Uterus (tissue), 4 donors: ENCODE results near the gene HNRNPC. TPM values are rescaled to one million over a fixed set of nuclear protein-coding genes. Genes with fewer than 3 reads are reported as not detected.

Experiments used
- DNase-seq, 2 donors: peaks; one replicate each; pipeline ENCODE4 v3.0.0-alpha.2; 2019 to 2020
- H3K27ac ChIP-seq, 2 donors: fragments of 200-600 bp; sonication (generic); 1 replicate in 1 of 2; 2 replicates in 1 of 2; pipeline ENCODE4 v1.5.1; 2016 to 2018
- H3K27me3 ChIP-seq, 2 donors: fragments of 200-600 bp; sonication (generic); one replicate each; pipeline ENCODE4 v1.5.1; 2018 to 2019; ENCODE audit warnings: control low read depth in 1 of 2
- H3K36me3 ChIP-seq, 2 donors: fragments of 200-600 bp; sonication (generic); one replicate each; pipeline ENCODE4 v1.5.1; 2019; ENCODE audit warnings: control low read depth in 1 of 2
- H3K4me1 ChIP-seq, 2 donors: fragments of 200-600 bp; sonication (generic); one replicate each; pipeline ENCODE4 v1.5.1; 2018 to 2019; ENCODE audit warnings: control low read depth in 1 of 2
- H3K4me3 ChIP-seq, 2 donors: fragments of 200-600 bp; sonication (generic); 1 replicate in 1 of 2; 2 replicates in 1 of 2; pipeline ENCODE4 v1.5.1; 2018 to 2019; ENCODE audit warnings: mild to moderate bottlenecking in 1 of 2
- H3K9me3 ChIP-seq, 2 donors: fragments of 200-600 bp; sonication (generic); one replicate each; pipeline ENCODE4 v1.5.1; 2019; ENCODE audit warnings: control low read depth in 1 of 2
- POLR2A ChIP-seq, 2 donors: fragments of 450-650 bp; IDR thresholded peaks; one replicate each; pipeline ENCODE4 v1.6.1; 2016; ENCODE audit warnings: antibody characterized with exemption in 2 of 2, mild to moderate bottlenecking in 1 of 2, moderate library complexity in 1 of 2
- intact Hi-C: fragments of 100-400 bp; cut with DNase I; formaldehyde crosslinking; loops from one replicate; pipeline ENCODE4 v1.15.1; 2023; ENCODE audit warnings: low total_unique reads
- total RNA-seq, 4 donors: library from RNA; depleted of rRNA in 3 of 4; stranded (reverse); fragments of >200 nt in 3 of 4; gene quantifications; one replicate each; pipeline versions ENCODE4 v1.1.0 to v1.2.4, GENCODE V29; 2014 to 2023
- TF ChIP-seq, protein P1 (sequence below), 4 experiments: fragments of 200-600 bp in 2 of 4; fragments of 450-650 bp in 2 of 4; sonication (generic) in 2 of 4; IDR thresholded peaks; one replicate each; pipeline ENCODE4 v1.5.1; 2016 to 2019; ENCODE audit warnings: antibody characterized with exemption in 4 of 4, mild to moderate bottlenecking in 2 of 4, moderate library complexity in 1 of 4
- donor health status: DM: yes; HTN: yes; CAD: no.

HNRNPC gene
- total RNA-seq, 4 donors from 2014 or later = 378 to 599 (median 531) TPM

DNA sequence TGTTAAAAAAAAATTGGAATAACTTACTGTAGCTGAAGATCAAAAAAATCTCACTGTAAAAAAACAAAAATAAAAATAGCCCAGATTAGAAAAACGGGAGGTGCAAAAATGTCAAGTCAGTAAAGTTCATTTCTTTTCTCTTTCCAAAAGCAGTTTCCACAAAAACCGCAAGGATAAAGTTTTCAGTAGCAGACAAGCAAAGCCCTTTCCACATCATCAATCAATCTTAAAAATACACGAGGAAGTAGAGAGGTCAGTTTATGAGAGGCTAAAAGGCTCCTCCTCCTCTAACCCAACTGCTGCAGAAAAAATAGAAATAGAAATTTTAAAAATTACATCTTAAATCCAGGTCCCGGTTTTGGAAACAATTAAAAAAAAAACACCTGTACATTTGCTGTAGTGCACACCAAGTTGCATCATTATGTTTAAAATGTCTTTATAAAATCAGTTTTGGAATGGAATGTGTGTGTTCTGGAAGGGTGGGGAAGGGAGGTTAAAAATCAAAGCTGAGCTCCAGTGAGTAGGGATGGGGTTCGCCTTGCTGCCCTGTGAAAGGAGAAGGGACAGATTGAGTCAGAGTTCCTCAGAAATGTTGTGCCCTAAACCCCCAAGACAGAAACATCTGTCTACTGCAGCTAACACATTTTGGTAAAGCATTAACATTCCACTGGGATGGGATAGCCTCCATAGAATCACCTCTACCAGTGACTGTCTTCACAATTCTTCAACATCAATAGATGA, 5.8 kb downstream of the HNRNPC start:
- intact Hi-C loops = no loop called here
- no peaks in the 10 kb centered on the region for H3K36me3 ChIP-seq
- no peaks in the 10 kb centered on the region for H3K27me3 ChIP-seq
- no peaks in the 10 kb centered on the region for H3K9me3 ChIP-seq
- H3K27ac ChIP-seq = no peak overlapping the region
- H3K4me3 ChIP-seq = no peak overlapping the region
- H3K4me1 ChIP-seq = peaks cover 5 to 15% of the 10 kb centered on the region in 2 donors
- DNase-seq = no peak
- TF ChIP-seq POLR2A (IDR thresholded peaks at IDR 0.05) = no peak
- TF ChIP-seq, protein P1, sequence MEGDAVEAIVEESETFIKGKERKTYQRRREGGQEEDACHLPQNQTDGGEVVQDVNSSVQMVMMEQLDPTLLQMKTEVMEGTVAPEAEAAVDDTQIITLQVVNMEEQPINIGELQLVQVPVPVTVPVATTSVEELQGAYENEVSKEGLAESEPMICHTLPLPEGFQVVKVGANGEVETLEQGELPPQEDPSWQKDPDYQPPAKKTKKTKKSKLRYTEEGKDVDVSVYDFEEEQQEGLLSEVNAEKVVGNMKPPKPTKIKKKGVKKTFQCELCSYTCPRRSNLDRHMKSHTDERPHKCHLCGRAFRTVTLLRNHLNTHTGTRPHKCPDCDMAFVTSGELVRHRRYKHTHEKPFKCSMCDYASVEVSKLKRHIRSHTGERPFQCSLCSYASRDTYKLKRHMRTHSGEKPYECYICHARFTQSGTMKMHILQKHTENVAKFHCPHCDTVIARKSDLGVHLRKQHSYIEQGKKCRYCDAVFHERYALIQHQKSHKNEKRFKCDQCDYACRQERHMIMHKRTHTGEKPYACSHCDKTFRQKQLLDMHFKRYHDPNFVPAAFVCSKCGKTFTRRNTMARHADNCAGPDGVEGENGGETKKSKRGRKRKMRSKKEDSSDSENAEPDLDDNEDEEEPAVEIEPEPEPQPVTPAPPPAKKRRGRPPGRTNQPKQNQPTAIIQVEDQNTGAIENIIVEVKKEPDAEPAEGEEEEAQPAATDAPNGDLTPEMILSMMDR (IDR thresholded peaks at IDR 0.05) = no peak

DNA sequence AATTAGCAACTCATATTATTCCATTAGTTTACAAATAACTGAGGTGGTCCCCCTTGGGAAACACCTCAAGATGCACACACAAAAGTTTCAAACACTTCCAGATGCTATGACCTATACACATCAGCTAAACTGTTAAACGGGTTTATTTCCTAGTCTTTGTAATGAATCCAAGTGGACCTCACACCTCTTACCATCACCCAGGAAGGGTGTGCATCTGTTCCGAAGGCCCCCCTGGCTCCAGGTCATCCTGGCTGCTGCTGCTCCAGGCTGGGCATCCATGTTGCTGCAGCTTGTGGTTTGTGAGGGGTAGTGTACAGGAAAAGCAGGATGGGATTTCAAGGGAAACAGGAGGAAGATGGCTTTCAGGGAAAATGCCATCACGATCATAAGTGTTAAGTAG, 6.8 kb downstream of the HNRNPC start:
- TF ChIP-seq, protein P1 (IDR thresholded peaks at IDR 0.05) = no peak
- TF ChIP-seq POLR2A (IDR thresholded peaks at IDR 0.05) = no peak
- Histone ChIP-seq H3K4me1 (peaks cover 5 to 15% of the 10 kb centered on the region in 2 donors), H3K27ac (no peak overlapping the region)

DNA sequence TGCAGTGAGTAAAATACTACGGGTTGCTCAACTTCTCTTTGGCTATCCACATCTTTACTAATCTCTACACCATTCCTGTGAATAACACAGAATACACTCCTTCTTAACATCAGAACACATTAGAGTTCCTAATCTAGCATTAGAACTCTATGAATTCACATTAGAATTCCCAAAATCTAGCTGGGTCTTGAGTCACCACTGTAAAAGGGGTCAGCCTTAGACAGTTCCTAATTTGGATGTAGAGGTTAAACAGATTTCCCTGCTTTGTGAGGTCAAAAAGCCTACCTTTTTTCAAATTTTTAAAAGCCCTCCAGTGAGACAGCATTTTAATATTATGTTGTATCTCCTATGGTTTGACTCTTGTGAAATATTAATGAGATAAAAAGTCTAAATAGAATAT, 7.4 kb downstream of the HNRNPC start:
- no peaks in the 10 kb centered on the region for H3K9me3 ChIP-seq
- intact Hi-C loops = no loop called here
- no peaks in the 10 kb centered on the region for H3K27me3 ChIP-seq
- no peak overlapping the region for H3K4me3 ChIP-seq
- H3K4me1 ChIP-seq = peaks cover 6 to 21% of the 10 kb centered on the region in 2 donors
- no peak for DNase-seq
- no peak overlapping the region for H3K27ac ChIP-seq
- no peaks in the 10 kb centered on the region for H3K36me3 ChIP-seq
- no peak for TF ChIP-seq POLR2A (IDR thresholded peaks at IDR 0.05)
- TF ChIP-seq, protein P1 (IDR thresholded peaks at IDR 0.05) = no peak

More for the DNA sequence above, 6.8 kb downstream of the HNRNPC start:
- no peak for DNase-seq
- Histone ChIP-seq H3K36me3 (no peaks in the 10 kb centered on the region), H3K4me3 (no peak overlapping the region), H3K27me3 (no peaks in the 10 kb centered on the region), H3K9me3 (no peaks in the 10 kb centered on the region)
- intact Hi-C loops = no loop called here

DNA sequence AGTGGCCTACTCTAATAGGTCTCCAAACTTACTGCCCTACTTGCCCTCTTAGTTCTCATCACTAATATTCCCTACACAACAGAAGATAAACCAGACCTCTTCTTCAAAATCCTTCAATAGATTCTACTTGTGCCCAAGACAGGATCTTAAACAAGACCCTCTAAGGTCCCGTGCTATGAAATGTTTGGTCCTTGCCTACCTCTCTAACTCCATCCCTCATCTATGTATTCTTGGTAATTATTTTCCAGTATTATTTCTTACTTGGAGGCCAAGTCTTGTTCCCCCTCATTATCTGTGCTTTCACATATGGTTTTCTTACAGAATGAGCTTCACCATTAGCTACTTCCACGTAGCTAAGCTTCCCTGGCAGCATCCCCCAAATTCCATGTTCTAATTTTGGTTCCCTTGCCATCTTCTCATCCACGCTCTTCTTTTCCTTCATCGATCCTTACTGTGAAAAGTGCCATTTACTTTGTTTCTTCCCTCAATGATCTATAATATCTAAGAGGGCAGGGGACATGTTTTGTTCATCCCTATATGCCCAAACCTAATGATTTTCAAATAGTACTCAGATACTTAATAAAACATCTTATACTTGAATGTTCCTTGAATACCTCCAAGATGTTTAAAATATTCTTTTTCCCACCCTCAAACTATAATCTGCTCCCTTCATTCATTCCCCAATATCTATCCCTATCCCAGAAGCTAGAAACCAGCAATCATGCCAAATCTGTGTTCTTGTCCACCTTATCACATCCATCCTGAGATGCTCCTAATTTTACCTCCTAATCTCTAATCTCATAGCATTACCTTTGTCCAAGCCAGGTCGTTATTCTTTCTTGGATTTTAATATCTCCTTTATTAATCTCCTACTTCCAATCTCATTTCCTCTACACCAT, 10.1 kb downstream of the HNRNPC start:
- H3K27me3 ChIP-seq = no peaks in the 10 kb centered on the region
- no peaks in the 10 kb centered on the region for H3K36me3 ChIP-seq
- TF ChIP-seq, protein P1 (IDR thresholded peaks at IDR 0.05) = no peak
- no peak for TF ChIP-seq POLR2A (IDR thresholded peaks at IDR 0.05)
- H3K4me1 ChIP-seq = peaks cover 4 to 27% of the 10 kb centered on the region in 2 donors
- no peak for DNase-seq
- no peaks in the 10 kb centered on the region for H3K9me3 ChIP-seq
- intact Hi-C loops = no loop called here
- H3K4me3 ChIP-seq = no peak overlapping the region
- no peak overlapping the region for H3K27ac ChIP-seq
